CMK (cell line): ENCODE results near the gene DACT2.
"Not testable (repeated sequence)": the region's sequence is repeated elsewhere in the genome, so short reads cannot be mapped to it uniquely, and the experiment has no call there.

Experiments
- DNase-seq: peaks from one replicate; pipeline ENCODE4 v3.0.0-alpha.2; 2010; ENCODE audit warnings: low read depth

DACT2 gene

DNA sequence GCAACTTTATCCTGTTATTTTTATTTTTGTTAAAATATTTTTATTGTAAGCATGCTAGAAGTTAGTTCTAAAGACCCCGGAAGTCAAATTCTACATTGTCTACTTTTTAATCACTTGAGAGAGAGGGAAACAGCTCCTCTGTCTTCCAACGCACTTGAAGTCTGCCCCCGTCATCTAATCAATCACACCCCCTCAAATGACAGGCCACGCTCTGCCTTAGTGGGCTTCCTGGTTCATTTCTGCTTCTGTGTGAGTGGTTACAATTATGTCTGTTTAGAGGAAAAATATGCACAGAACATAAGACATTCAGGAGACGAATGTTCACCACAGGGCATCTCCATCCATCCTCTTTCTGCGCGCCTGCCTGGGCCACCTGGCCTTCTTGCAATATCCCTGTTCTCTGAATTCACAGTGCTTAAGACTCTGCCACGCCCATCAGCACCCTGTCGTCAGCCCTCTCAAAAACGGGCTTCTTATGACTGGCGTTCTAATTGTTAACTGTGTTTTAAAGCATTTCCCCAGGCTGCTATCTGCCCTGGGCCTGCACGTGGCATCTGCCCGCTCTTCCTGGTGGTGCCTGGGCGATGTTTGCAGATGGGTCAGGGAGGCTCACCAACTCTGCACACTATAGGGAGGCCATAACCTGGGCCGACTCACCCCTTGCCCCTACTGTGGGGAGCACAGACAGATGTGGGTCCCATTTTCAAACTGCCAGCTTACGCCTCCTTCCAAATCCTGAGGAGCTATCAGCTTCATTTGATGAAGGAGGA is 15.4 kb downstream of the DACT2 start:
- no peak for DNase-seq

GRCh38 chr6:168302534-168302933 is 17.0 kb downstream of the DACT2 start:
- peak; percentile 12 for DNase-seq

DNA sequence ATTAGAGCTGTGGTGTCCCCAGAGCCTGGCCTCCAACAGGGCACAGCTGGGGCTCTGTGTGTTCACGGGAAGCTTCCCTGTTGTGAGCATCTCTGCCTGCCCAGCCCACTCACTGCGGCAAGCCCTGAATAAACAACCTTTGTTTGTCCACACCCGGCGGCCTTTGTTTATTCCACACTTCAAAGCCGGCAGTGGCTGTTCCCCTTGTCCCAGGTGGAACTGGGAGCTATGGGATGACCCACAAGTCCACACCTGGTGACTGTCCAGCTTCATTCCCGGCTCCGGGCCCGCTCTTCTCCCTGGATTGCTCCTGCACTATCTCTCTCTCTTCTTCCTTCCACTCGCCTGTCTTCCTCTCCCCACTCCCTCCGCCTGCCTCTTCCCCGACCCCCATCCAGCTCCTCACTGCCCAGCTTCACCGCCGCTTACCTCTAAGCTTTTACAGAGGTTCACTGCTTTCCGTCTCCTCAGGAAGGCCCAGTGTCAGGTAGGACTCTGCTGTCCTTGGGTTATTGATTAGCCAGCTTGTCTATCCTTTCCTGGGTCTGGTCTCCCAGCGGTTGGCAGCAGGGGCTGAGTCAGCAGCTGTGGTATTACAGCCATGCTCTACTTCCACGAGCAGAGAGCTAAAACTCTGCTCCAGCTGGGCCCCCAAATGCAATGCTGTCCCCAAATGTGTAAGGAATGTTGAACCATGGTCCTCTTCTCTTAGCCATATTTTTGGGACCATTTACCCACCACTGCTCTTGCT is 17.8 kb downstream of the DACT2 start:
- DNase-seq = no peak

DNA sequence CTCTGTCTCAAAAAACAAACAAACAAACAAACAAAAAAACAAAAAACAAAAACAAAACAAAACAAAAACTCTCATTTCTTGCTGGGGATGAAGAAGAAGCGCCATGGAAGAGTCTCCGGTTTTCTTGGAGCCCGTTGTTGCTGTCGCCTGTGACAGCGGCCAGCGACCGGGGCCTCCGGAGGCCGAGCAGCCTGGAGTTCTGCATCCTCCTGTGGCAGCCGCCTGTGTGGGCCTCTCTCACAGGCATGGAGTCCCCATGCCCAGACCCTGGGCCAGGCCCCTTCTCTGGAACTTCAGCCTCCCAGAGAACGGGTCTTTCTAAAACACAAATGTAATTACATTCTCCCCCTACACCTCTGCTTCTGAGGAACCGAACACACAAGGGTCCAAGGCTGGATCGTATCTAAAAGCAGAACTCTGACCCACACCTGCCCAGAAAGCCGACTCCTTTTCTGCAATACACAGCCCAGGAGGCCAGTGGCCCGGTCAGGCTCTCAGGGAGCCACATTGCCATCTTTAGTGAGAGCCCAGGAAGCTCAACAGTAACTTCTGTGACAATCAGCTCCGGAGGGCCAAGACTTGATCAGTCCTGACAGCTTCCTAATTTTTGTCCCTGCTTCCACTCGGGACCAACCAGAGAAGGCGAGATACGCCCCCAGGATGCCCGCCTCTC is 18.5 kb downstream of the DACT2 start:
- no peak for DNase-seq

GRCh38 chr6:168299541-168300511 is 19.8 kb downstream of the DACT2 start:
- no peak for DNase-seq

DNA sequence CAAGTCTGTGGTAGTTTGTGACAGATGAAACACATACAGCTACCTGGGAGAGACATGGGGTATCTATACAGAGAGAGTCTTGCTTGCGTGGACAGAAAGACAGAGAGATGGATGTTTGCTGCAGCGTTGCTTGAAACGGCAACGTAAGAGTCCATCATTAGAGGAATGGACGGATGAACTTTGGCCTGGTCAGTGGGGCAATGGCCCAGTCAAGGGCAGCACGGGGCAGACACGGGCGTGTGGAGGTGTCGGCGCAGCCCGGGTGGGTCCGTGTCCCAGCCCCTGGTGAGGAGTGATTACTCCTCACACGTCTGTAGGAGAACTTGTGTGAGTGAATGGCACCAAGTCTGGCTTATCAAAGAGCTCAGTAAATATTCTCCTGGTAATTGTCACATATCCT is 21.9 kb downstream of the DACT2 start:
- no peak for DNase-seq

DNA sequence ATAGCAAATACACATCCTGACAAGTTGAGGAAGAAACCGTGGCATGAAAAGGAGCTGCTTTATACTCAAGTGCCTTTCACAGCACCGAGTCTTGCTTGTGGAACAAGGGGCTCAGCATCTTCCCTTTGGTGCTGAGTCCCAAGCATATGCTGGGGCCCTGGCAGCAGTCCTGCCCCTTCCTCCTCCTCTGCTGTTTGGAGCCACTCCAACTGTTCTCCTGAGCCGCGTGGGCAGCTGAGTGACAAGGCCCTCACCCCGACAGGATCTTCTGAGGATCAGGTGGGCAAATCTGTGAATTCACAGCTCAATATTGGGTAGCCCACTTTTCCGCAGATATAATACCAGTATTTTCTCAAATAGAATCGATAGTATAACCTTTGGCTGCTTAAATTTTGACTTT is 24.7 kb downstream of the DACT2 start:
- no peak for DNase-seq

- DNase-seq = no peak
These were observed 25.7 kb downstream of the DACT2 start for GRCh38 chr6:168293636-168294530.

DNA sequence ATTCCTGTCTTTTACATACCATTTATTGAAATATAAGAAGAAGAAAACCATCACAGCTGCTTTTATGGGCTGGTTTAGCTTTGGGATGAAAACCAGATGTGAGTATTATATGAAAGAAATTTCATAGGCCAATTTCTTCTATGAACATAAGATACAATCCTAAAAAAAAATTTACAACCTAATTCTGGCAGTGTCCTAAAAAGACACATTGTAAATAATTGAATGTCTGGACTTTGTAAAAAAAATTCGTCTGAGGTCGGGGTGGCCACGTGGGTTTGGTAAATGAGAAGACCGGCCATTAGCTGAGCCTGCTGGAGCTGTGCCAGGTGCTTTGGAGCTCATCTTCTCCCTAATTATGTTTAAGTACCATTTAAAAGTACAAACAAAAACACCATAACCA is 26.8 kb downstream of the DACT2 start:
- no peak for DNase-seq

- no peak for DNase-seq
These were observed 28.1 kb downstream of the DACT2 start for GRCh38 chr6:168291450-168291849.

GRCh38 chr6:168290095-168290494 is 29.5 kb downstream of the DACT2 start:
- no peak for DNase-seq

DNA sequence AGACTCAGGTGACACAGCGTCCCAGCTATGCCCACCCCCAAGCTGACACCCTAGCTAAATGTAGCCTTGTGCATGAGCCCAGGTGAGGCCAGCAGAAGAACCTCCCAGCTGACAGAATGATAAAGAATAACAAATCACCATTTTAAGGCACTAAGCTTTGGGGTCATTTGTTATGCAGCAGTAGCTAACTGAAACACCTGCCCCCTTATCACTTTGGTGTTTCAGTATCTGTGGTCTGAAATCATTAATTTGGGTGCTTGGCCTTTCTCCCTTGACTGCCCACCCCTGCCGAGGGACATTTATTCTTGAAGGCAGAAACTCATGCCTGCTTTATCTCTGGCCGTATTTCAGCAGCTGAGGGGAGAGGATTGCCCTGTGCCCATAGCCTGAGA is 30.0 kb downstream of the DACT2 start:
- DNase-seq = no peak

DNA sequence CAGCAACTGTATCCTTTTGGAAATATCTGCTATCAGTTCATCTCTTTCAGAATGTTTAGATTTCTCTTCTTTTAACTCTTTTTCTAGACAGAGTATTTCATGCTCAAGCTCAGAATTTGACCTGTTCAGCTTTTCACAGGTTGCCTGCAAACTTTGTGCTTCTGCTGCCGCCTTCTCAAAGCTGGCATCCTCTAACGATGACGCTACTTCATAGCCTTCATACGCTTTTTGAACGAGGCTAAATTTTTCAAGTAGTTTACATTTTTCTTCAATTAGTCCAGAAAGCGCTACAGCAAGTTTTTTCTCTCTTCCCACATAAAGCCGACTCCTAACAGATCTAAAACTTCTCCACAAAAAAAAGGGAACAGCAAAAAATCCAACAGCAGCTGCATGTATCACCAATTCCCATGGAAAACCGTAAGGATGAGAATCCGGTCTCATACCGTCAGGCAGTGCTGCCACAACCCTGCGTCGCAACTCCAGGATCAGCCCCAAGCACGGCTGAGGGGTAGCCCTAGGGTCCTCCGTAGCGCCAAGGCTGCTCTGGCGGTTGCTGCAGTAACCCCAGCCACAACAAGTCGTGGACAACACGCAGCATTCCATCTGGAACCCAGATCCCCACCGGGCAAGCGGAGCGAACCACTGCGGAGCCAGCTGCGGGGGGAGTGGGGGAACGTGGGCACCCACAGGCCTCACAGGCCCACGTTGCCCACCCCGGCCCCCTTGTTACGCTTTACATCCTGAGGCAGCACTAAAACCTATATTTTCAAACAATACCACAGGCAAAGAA is 30.6 kb downstream of the DACT2 start:
- DNase-seq = no peak

- not testable (repeated sequence) for DNase-seq
These were observed 32.1 kb downstream of the DACT2 start for GRCh38 chr6:168287460-168287859.

DNA sequence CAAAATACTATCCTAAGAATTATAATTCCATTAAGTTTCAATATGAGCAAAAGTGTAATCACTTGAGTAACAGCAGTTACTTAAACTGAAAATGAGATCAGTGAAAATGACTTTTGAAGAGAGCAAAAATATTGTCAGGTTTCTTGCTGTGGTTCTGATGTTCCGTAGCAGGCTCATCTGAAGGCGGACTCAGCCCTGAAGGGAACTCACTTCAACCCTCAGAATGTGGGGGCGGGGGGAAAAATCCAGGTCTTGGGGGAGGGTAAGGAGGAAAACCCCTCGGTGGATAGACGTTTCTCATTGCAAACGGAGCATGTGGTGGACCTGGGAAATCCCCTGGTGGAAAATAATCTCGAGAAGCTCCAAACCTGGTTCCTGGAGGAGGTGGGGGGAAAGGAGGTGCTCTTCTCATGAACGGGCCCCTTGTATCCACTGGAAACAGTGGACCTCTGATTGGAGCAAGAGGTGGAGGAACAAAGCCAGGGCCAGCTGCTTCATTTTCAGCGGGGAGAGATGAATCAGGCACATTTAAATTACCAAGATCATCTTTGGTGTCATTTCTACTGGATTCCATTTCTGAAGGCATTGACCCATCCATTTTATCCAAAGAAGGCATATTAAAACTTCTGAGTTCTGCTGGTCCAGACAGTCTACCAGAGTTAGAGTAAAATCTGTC is 32.7 kb downstream of the DACT2 start:
- not testable (repeated sequence) for DNase-seq

GRCh38 chr6:168286116-168286515 is 33.5 kb downstream of the DACT2 start:
- no peak for DNase-seq

DNA sequence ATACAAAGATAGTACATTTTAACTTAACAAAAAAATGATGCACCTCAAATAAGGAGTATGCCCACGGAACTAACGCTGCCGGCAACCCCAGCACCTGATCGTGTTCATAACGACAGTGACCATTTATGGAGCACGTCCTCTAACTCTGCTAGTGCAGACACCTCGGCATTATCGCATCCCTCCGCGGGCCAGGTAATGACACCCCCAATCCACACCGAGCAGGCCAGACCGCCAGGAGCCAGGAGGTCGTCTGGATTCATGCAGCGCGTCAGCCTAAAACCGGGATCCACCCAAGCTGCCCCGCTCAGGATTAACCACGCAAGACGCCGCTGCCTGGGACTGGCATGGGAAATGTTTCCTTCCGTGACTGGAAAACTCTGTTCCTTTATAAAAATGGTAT is 34.1 kb downstream of the DACT2 start:
- no peak for DNase-seq

DNA sequence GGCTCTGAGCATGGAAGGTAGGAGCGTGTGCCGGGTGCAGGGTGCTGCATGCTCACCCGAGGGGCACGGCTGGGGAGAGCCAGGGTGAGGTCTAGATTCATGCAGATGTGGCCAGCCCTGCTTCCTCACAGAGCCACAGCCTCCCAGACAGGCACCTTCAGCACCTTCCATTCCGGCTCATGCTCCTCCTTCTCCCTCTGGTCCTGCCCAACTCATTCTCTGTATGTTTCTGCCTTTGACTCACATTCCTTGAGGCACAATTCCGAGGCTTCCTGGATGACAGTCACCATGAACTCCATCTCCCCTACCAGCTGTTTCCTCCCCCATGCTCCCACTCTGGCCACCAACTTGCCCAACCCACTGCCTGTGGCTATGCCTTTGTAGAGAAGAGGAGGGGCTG is 35.4 kb downstream of the DACT2 start:
- DNase-seq = no peak

GRCh38 chr6:168283686-168284025 is 35.9 kb downstream of the DACT2 start:
- DNase-seq = no peak
